ENCODE results near the gene CAP1. TPM values are rescaled to one million over a fixed set of nuclear protein-coding genes. Genes with fewer than 3 reads are reported as not detected.

CAP1 gene
- total and polyA plus RNA-seq, 2 of the 4 experiments (the other 2 are of a cell fraction), result 434 to 756 TPM

DNA sequence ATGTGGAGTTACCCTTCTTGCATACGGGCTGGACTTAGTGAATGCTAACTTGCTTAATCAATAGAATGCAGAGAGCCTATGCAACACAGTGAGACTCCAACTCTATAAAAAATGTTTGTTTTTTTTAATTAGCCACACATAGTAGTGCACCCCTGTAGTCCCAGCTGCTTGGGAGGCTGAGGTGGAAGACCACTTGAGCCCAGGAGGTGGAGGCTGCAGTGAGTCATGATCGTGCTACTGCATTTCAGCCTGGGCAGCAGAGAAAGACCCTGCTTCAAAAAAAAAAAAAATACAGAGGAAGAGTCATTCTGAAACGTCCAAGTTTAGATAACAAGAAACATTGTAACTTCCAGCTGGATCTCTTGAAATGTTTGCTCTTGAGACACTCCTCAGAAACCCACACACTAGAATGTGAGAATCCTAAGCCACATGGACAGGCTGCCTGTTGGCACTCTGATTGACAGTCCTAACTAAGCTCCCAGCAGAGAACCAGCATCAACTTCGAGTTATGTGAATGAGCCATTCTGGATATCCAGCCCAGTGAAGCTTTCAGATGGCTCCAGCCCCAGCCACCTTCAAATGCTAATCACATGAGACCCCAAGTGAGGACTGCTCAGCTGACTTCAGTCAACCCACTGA lies 20.0 kb upstream of the CAP1 start:
- intact Hi-C loops (cut with micrococcal nuclease) (no loop called here), dilution Hi-C loops (cut with HindIII; ENCODE audit: low sequenced_read_pairs, unreplicated experiment) (no loop called here), in situ Hi-C loops (cut with MboI; ENCODE audit: low sequenced_read_pairs) (no loop called here)
- H2AK5ac ChIP-seq (ENCODE audit: low read depth, low read length), result no peak overlapping the region
- H4K20me1 ChIP-seq (ENCODE audit: insufficient read depth, low read length), result no peaks in the 10 kb centered on the region
- ATAC-seq (ENCODE audit: low read depth), result peak; percentile 42
- no peak overlapping the region for H2BK120ac ChIP-seq (ENCODE audit: low read depth, low read length)
- no peaks in the 10 kb centered on the region for H3K36me3 ChIP-seq (ENCODE audit: control insufficient read depth, insufficient read depth, low read length)
- H3K4me3 ChIP-seq (ENCODE audit: insufficient read depth, low read depth, low read length), result no peak overlapping the region
- H3K23ac ChIP-seq (ENCODE audit: low read depth, low read length), result no peak overlapping the region
- no peak overlapping the region for H2BK20ac ChIP-seq (ENCODE audit: low read depth, low read length)
- WGBS, 2 experiments (ENCODE audit: extremely low coverage in 2 of 2, insufficient read length in 1 of 2), result 60% methylated on average over 1 of the region's 4 CpGs; no CpG with 5 or more reads in 1 of the 2 experiments
- TF ChIP-seq MXI1 (IDR thresholded peaks at IDR 0.05; ENCODE audit: borderline replicate concordance, low read depth, low read length), result no peak
- no peak for TF ChIP-seq SMC3 (IDR thresholded peaks at IDR 0.05; ENCODE audit: low read depth, low read length)
- TF ChIP-seq, protein P1, sequence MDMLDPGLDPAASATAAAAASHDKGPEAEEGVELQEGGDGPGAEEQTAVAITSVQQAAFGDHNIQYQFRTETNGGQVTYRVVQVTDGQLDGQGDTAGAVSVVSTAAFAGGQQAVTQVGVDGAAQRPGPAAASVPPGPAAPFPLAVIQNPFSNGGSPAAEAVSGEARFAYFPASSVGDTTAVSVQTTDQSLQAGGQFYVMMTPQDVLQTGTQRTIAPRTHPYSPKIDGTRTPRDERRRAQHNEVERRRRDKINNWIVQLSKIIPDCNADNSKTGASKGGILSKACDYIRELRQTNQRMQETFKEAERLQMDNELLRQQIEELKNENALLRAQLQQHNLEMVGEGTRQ (IDR thresholded peaks at IDR 0.05; ENCODE audit: low read depth, low read length), result no peak
- TF ChIP-seq MAFK (IDR thresholded peaks at IDR 0.05; ENCODE audit: low read depth, low read length), result no peak
- no peak for TF ChIP-seq POLR2A (IDR thresholded peaks at IDR 0.05; ENCODE audit: low read depth, low read length)
- no peak for TF ChIP-seq CHD1 (IDR thresholded peaks at IDR 0.05; ENCODE audit: low read depth, low read length)
- TF ChIP-seq BHLHE40 (IDR thresholded peaks at IDR 0.05; ENCODE audit: low read depth, low read length), result no peak
- no peak for TF ChIP-seq RAD21 (IDR thresholded peaks at IDR 0.05; ENCODE audit: low read length)
- no peak for TF ChIP-seq RCOR1 (IDR thresholded peaks at IDR 0.05; ENCODE audit: insufficient replicate concordance, low read length)
- TF ChIP-seq, protein P2, sequence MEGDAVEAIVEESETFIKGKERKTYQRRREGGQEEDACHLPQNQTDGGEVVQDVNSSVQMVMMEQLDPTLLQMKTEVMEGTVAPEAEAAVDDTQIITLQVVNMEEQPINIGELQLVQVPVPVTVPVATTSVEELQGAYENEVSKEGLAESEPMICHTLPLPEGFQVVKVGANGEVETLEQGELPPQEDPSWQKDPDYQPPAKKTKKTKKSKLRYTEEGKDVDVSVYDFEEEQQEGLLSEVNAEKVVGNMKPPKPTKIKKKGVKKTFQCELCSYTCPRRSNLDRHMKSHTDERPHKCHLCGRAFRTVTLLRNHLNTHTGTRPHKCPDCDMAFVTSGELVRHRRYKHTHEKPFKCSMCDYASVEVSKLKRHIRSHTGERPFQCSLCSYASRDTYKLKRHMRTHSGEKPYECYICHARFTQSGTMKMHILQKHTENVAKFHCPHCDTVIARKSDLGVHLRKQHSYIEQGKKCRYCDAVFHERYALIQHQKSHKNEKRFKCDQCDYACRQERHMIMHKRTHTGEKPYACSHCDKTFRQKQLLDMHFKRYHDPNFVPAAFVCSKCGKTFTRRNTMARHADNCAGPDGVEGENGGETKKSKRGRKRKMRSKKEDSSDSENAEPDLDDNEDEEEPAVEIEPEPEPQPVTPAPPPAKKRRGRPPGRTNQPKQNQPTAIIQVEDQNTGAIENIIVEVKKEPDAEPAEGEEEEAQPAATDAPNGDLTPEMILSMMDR (conservative IDR thresholded peaks at IDR 0.05; ENCODE audit: low read depth, low read length), result no peak
- TF ChIP-seq FOS (IDR thresholded peaks at IDR 0.05; ENCODE audit: low read depth, low read length), result no peak
- no peak for TF ChIP-seq MAZ (IDR thresholded peaks at IDR 0.05; ENCODE audit: borderline replicate concordance, low read depth, low read length)
- TF ChIP-seq, protein P3, sequence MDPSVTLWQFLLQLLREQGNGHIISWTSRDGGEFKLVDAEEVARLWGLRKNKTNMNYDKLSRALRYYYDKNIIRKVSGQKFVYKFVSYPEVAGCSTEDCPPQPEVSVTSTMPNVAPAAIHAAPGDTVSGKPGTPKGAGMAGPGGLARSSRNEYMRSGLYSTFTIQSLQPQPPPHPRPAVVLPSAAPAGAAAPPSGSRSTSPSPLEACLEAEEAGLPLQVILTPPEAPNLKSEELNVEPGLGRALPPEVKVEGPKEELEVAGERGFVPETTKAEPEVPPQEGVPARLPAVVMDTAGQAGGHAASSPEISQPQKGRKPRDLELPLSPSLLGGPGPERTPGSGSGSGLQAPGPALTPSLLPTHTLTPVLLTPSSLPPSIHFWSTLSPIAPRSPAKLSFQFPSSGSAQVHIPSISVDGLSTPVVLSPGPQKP (IDR thresholded peaks at IDR 0.05; ENCODE audit: borderline replicate concordance, low read depth, low read length), result no peak
- no peak for TF ChIP-seq CEBPB (IDR thresholded peaks at IDR 0.05; ENCODE audit: low read depth, low read length)
- TF ChIP-seq RFX5 (IDR thresholded peaks at IDR 0.05; ENCODE audit: low read depth, low read length), result no peak
- TF ChIP-seq NFE2L2 (IDR thresholded peaks at IDR 0.05; ENCODE audit: low read depth, low read length), result no peak
- H3K9me1 ChIP-seq (ENCODE audit: insufficient read depth, low read length), result peaks cover 7% of the 10 kb centered on the region; the same call in 1 of the 2 replicates
- H3K79me1 ChIP-seq (ENCODE audit: low read depth in 1 of 2, low read length in 2 of 2), result no peaks in the 10 kb centered on the region
- H3K56ac ChIP-seq (ENCODE audit: extremely low read depth, insufficient read depth, low read length), result no peak overlapping the region
- H2AK9ac ChIP-seq (replicated peaks; ENCODE audit: low read depth, low read length, poor library complexity), result no peak overlapping the region
- no peak overlapping the region for H2BK15ac ChIP-seq (ENCODE audit: low read depth, low read length)
- no peak overlapping the region for H2AFZ ChIP-seq (replicated peaks; ENCODE audit: low read length, poor library complexity)
- H4K8ac ChIP-seq (ENCODE audit: low read depth in 2 of 2, low read length in 2 of 2), result 0 out of 4 replicates have a peak overlapping the region, but pooled peaks of 1 of the 2 experiments have one; percentile 15
- H4K5ac ChIP-seq (ENCODE audit: low read depth, low read length), result no peak overlapping the region
- H3K4me1 ChIP-seq (ENCODE audit: control insufficient read depth, insufficient read depth, low read length), result no peaks in the 10 kb centered on the region; the same call in 1 of the 2 replicates
- H2BK5ac ChIP-seq (ENCODE audit: low read depth, low read length, poor library complexity, severe bottlenecking), result no peak overlapping the region
- H3K4me2 ChIP-seq (ENCODE audit: low read depth, low read length), result no peak overlapping the region
- no peak overlapping the region for H4K91ac ChIP-seq (ENCODE audit: insufficient read depth, low read depth, low read length)
- H3K27ac ChIP-seq (ENCODE audit: insufficient read depth, low read length), result no peak overlapping the region
- H3K14ac ChIP-seq (replicated peaks; ENCODE audit: low read depth, low read length), result no peak overlapping the region; the same call in 1 of the 2 replicates
- no peaks in the 10 kb centered on the region for H3K27me3 ChIP-seq (ENCODE audit: control insufficient read depth, insufficient read depth, low read length)
- peaks cover 5% of the 10 kb centered on the region for H3K9me3 ChIP-seq (ENCODE audit: control insufficient read depth, insufficient read depth, low read length)
- no peak overlapping the region for H3K9ac ChIP-seq (ENCODE audit: low read depth, low read length)
- DNase-seq, result peak; percentile 35
- ChIA-PET CTCF (interaction anchor here (0.6 kb wide), 1 partner anchor 12 kb away, joined by 3 read pairs; no protein-coding TSS in a partner anchor), POLR2A (ENCODE audit: unreplicated experiment) (no interaction called here)
- BruUV-seq (replicated peaks), result no TSS peak
- H3K4ac ChIP-seq (ENCODE audit: low read depth, low read length), result 0 out of 2 replicates have a peak overlapping the region, but pooled peaks have one; percentile 64
- H3K18ac ChIP-seq (ENCODE audit: low read depth, low read length), result no peak overlapping the region
